ENCODE results near the gene SFMBT1.

DNA sequence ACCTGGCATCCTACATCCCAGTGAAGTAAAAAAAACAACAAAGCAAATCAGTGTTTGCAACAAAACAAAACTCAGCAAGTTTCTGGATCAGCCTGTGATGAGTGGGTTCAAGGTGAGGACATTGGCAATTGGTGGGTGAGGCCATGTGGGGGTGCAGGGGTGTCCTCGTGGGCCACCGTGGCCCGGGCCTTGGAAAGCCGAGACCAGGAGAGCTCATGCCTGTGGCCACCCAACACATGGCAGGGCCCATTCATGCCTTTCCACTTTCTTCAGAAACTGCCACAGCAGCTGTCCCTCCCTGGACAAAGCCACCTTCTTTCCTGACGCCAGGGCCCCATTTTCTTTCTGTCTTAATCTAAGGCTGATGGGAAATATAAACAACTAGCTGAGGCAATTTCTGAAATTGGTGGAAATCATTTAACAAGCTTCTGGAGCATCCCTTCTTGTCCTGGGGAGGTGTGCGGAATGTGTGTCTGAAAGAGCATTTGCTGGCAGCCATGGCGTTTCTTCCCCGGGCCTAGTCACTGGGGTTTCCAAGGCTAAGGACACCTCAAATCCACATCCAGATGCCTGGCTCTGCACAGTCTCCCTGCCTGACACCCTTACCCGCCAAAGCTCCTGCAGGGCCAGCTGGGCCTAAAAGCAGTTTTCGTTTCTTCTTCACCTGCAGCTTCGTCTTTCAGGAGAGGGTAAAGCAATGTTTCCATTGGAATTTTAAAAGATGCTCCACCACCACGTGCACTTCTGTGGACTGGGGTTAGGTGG is 34.1 kb upstream of the SFMBT1 start:
- TF ChIP-seq, protein P1, sequence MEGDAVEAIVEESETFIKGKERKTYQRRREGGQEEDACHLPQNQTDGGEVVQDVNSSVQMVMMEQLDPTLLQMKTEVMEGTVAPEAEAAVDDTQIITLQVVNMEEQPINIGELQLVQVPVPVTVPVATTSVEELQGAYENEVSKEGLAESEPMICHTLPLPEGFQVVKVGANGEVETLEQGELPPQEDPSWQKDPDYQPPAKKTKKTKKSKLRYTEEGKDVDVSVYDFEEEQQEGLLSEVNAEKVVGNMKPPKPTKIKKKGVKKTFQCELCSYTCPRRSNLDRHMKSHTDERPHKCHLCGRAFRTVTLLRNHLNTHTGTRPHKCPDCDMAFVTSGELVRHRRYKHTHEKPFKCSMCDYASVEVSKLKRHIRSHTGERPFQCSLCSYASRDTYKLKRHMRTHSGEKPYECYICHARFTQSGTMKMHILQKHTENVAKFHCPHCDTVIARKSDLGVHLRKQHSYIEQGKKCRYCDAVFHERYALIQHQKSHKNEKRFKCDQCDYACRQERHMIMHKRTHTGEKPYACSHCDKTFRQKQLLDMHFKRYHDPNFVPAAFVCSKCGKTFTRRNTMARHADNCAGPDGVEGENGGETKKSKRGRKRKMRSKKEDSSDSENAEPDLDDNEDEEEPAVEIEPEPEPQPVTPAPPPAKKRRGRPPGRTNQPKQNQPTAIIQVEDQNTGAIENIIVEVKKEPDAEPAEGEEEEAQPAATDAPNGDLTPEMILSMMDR (conservative IDR thresholded peaks at IDR 0.05) = no peak
- no peak for TF ChIP-seq EZH2 (IDR thresholded peaks at IDR 0.05; ENCODE audit: low read depth)

All from PC-9 (cell line).